LoVo (cell line): ENCODE results near the gene PIGU.
A peak's percentile ranks its signal among the peaks of the same experiment; 100 is the strongest.
"Not testable (repeated sequence)": the region's sequence is repeated elsewhere in the genome, so short reads cannot be mapped to it uniquely, and the experiment has no call there.

Experiments
- DNase-seq: peaks from one replicate; pipeline ENCODE4 v3.0.0-alpha.2; 2016; ENCODE audit warnings: low spot score

PIGU gene

DNA sequence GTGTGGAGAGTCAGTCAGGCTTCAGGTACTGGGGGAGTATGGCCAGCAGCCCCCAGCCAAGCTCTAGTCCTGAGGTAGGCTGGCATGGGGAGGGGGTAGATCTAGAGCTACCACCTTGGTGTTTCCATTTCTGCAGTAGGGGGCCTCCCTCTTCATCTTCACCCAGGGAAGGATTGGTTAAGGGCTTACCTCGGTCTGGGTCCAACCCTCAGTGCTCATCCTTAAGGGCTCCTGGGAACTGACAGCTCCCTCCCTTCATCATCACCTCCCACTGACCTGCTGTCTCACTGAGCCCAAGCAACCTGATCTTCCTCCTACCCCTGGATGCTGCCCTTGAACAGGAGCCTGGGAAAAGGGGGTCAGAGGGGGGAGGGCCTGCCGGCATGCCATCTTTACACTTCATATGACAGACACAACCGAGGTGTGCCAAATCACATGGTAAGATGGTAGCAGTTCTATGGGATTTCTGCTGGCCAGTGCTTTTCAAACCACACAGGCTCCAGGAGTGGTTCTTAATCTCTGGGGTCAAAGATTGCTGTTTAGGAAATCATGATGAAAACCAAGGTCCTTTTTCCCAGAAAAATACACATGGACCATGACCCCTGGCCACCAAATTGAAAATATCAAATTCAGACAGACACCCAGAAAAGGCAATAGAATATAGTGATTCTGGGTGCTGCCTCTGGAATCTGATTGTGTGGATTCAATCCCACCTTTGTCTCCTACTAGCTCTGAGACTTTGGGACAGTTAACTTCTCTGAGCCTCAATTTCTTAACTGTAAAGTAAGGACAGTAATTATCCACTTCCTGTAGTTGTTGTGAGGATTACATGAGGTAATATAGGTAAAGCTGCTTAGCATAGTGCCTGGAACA is 30.3 kb upstream of the PIGU start:
- DNase-seq = no peak

DNA sequence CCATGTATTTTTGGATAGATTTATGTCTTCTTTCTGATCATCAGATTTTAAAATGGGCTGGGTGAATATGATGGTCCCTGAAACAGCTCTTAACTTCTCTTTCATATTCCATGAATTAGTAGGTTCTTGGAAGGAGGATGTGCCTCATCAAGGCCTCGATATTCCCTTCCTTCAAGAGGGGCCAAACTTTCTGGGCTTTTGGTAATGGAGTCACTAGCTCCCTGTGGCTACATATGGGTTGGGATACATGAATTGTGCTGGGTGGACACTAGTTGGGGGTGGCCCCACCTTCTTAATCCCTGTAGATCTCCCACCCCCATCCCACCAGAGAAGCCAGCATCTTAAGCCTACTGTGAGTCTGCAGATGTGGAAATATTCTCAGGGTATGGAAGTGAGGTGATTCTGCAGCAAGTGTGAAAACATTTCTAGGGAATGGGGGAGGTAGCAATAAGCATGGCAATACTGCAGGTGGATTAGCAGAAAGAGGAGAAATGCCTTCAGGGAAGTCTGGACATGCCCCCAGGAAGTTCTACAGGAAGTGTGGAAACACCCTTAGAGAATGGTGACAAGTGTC is 29.5 kb upstream of the PIGU start:
- DNase-seq = no peak

DNA sequence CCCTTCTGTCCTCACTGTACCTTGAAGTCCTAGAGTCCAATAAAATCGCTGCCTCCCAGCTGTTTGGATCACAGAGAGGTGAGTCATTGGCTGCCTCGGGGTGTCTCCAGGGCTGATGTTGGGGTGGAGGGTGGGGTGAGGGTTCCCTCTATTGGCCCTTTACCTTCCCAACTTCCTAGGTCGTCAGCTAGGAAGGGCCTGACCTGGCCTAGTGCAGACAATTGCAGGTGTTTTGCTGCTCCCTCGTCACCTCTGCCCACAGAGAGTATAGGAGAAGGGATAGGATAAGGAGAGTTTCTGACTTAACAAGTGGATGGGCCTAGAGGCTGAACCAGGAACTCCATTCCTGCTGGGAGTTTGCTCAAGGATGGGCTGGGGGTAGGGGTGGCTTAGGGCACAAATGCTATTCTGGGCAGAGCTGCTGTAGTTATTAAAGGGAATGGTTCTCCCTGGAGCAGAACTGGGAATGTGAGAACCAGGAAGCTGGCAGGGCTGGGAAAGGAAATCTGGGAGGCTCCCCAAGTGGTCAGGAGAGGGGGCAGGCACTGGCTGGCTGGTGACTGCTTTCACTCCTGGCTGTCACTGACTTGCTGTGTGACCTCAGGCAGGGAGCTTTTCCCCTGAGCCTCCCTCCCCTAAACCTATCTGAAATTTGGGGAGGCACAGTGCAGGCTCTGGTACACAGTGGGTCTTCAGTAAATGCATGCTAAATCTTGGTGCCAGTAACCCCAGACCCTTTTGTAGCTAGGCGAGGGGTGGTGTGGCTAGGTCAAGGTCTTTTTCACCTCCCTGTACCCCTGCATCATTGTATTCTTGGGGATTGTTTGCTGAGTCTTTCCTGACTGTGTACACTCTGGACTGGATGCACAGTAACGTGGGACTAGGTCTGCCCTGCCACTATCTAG is 28.8 kb upstream of the PIGU start:
- DNase-seq = peak; percentile 56

DNA sequence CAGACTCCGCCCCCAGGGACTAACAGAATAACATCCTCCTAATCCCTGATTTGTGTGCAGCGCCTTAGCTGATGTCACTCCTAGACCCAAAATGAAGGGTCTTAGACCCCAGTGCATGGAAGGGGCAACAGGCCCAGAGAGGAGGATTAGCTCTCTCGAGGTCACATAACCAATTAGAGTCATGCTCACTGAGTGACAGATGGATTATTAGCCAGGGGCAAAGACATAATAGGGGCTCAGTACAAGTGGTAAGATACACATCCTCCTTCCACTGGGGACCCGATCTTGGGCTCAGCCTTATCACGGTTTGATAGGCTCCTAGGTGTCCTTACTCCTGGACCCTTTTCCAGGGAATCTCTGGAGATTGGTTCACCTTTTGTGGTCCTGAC is 28.1 kb upstream of the PIGU start:
- no peak for DNase-seq

DNA sequence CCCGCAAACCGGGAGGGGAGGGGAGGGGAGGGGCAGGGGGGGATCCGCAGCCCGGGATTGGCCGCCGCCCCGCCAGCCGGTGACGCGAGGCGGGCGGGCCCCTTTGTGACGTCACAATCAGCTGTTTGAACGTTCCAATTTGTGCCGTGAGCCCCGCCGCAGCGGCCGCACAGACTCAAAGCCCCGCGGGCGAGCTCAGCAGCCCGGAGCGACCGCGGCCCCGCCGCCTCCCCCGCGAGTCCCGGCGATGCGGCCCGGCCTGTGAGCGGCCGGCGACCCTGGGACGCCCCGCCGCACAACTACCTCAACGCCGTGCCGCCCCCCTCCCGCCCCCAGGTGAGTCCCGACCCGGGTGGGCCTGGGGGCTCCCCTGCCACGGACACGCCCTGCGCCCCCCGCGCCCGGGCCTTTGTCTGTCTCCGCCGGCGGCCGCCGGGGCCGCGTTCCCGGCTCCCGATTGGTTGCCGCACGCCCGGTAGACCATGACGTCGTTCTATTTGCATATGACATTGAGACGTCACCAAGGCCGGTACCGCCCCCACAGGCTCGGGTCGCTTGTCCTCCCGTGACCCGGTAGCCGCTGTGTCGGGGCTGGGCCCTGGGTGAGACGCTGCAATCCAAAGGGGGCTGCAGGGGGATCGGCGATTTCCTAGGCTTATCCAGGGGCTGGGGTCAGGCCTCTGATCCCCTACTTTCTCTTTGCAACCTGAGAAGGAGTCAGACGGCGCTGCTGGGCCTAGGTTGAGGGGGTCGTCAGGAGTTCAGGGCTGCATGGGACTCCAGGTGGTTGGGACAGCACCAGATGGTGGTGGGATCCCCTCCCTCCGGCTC is 27.5 kb upstream of the PIGU start, which contains the start of gene TP53INP2:
Gene TP53INP2, plus strand, starts transcription at position 168 of the 831 bp plus-strand sequence. CDS start 4,396 bp downstream, outside the sequence.
- peak; percentile 85 for DNase-seq

DNA sequence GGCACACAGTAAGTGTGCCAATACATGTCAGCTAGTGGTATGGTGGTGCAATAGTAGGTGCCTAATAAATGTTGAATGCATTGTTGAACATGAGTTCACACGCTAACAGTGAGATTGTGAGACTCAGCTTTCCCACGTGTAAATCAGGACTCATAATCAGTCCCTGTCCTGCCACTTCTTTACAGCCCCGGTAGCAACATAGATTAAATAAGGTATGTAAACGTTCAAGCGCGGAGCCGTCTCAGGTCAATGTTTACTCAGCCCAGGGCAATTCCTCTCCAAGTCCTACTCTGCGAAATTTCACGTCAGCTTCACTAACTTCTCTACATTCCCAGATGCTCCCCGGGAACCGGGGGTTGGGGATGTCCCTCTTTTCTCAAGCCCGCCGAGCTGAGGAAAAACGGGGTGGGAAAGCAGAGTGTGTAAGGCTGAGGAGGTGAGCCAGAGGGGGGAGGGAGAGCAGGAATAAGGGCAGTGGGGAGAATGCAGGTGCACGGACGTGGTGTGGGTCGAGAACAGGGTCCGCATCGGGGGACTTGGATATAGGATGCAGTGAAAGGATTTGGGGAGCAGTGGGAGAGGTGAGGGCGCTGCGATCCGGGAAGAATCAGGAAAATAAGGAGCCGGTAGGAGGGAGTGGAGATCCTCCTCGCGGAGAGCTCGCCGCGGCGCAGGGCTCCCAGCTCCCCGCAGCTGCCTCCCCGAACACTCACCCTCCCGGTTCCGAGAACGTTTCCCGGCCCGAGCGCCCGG is 26.7 kb upstream of the PIGU start:
- DNase-seq = no peak

DNA sequence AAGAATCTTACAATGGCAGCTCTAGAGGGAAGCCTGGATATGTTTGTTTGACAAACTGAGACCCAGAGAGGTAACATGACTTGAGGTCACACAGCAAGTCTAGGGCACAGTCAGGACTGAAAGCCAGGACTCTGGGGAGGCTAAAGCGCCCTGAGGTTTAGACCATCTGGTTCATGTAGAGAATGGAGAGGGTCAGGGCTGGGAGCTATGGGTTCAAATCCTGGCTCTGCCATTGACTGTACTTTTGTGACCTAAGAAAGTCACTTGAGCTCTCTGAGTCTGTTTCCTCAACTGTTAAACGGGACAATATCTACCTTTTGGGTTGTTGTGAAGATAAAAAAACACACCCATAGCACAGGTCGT is 26.1 kb upstream of the PIGU start:
- no peak for DNase-seq

DNA sequence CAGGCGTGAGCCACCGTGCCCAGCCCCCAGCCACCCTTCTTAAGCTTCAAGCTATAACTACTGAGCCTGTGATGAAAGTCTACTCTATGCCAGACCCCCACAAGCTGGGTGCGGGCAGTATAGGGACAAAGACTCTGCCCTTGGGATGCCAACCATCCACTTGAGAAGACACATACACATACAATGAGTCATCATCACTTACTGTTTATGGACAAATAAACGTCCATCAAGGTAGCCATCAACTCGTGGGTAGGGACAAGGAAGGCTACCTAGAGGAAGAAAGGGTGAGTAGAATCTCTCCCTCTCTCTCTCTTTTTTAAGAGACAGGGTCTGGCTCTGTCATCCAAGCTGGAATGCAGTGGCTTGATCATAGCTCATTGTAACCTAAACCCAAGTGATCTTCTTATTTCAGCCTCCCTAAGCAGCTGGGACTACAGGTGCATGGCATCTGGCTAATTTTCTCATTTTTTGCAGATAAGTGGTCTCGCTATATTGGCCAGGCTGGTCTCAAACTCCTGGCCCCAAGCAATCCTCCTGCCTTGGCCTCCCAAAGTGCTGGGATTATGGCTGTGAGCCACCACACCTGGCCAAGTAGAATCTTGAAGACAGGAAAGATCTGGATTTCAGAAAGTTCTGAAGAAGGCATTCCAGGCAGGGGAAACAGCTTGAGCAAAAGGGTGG is 24.7 kb upstream of the PIGU start:
- peak; percentile 68 for DNase-seq

DNA sequence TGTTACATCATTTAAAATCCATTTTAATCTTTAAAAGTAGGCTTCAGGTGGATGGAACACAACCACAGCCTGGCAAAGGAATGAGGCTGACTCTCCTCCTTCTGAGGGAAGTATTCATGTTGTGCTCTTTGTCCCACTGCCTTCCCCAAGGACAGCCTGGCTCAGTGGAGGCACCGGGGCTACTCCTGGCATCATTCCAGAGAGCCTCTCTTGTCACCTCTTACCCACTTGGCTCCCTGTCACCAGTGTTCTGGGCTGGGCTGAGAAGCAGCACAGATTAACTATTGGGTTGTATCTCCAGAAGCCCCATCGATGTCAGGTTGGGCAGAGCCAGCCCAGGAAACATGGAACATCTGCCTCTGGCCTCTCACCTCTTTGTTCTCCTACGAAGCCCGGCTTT is 16.5 kb upstream of the PIGU start:
- DNase-seq = no peak

DNA sequence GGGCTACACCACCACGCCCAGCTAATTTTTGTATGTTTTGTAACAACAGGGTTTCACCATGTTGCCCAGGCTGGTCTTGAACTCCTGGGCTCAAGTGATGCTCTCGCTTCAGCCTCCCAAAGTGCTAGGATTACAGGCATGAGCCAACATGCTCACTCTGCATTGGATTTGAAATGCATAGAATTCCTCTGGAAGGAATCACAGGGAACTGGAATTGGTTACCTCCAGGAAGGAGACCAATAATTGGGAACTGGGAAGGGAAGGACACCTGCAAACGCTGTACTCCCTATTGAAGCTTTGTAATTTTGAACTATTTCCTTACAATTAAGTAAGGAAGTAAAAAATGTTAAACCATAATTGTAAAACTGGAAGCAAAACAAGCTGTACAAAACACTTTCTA is 14.9 kb upstream of the PIGU start:
- DNase-seq = no peak

DNA sequence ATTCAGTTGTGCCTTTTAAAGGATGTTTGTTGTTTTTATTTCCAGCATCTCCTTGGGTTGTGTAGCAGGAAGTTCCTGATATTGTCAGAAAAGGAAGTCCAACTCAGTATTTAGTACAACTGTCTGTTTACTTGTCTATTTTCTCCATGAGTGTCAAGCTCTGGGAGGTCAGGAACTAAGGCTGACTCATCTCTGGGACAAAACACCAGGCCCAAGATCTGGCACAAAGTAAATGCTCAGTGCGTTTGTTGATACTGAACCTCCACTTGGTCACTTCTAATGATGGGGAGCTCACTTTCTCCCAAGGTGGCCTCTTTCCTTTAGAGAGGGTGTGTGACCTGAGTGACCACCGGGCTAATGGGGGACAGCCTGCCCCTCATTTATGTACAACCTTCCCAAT is 12.6 kb upstream of the PIGU start:
- DNase-seq = no peak

DNA sequence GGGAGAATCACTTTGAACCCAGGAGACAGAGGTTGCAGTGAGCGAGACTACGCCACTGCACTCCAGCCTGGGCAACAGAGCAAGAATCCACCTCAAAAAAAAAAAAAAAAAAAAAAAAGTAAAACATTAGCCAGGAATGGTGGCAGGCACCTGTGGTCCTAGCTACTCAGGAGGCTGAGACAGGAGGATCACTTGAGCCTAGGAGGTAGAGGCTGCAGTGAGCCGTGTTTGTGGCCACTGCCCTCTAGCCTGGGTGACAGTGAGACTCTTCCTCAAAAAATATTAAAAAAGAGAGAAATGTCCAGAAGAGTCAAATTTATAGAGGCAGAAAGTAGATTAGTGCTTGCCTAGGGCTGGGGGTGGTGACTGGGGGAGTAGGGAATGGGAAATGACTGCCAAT is 6.8 kb upstream of the PIGU start:
- no peak for DNase-seq

DNA sequence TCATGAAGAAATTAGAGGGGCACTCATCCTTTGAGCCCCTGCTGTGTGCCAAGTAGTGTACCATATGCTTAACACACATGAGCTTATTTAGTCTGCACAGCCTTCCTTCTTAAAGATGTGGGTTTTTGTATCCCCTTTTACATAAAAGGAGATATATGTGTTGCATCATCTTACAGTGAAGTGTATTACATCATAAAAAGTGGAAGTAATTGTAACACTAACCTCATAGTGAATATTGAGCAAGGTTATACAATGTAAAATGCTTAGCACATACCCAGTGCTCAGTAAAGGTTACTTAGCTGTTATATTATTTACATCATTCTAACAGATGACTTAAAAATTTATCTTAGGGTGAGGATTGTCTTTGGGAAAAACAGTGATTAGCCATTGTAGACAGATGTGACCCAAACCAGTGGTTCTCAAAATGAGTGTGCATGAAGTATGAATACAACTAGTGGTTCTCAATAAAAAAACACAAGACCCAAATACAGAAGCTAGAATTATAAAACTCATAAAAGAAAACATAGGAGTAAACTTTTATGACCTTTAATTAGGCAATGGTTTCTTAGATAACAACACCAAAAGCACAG is 3.8 kb upstream of the PIGU start:
- DNase-seq = no peak

DNA sequence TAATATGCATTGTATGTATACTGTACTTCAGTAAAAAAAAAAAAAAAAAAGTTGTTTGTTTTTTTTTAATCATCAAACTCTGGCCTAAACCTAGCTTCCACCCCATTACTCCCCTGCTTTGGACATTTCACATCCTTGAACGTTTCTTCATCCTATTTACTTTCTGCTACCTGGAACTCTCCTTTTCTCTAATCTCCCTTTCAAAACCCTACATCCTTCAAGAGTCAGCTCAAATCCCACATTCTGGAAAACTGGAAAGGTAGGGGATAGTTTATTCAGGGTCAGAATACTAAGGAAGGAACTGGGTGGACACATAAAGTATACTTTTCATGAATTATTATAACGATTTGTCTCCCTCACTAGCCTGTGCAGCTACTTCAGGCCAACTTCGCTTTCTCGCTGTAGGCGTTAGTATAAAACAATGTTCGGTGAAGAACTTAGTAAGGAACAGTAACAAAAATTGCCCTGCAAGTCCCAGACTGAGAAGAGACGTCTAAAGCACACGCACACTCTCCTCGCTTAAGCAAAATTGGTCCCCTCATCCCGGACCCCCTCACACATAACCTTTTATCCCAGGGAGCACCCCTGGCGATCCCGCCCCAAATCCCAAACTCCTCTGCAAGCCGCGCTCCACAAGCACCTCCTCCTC is 775 bp downstream of the PIGU start:
- DNase-seq = peak; percentile 5

DNA sequence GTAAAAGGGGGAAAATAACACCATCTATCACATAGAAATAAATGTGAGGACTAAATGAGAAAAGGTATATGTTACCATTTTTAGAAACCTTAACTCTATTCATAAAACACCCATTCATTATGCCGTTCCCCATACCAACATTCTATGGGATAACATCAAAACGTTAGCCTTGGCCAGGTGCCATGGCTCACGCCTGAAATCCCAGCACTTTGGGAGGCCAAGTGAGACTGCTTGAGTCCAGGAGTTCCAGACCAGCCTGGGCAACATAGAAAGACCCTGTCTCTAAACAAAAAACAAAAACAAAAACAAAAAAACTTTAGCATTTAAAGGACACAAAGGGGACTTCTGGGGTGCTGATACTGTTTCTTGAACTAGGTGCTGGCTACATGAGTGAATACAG is 1.3 kb downstream of the PIGU start:
- no peak for DNase-seq

DNA sequence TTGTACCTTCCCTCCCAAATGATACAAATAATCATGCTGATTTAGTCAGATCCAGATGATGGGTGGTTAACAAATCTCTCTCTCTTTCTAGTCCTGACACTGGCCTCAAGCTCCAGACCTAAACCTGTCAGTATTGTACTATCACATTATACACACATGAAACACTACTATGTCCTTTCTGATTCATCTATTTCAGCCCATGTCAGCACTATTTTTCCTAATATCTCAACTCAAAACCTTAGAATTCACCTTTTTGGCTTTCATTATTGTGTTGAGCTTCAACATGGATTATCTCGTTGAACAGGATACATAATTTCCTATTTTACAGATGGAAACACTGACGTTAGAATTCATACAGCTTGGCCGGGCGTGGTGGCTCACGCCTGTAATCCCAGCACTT is 3.5 kb downstream of the PIGU start:
- DNase-seq = no peak

DNA sequence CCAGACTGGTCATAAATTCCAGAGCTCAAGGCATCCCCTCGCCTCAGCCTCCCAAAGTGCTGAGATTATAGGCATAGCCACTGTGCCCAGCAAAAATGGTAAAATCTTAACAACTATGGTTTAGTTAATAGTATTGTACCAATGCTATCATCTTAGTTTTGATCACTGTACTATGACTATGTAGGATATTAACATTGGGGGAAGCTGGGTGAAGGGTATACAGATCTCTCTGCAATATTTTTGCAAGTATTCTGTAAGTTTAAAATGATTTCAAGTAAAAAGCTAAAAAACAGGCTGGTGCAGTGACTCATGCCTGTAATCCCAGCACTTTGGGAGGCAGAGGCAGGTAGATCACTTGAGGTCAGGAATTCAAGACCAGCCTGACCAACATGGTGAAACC is 7.8 kb downstream of the PIGU start:
- no peak for DNase-seq

DNA sequence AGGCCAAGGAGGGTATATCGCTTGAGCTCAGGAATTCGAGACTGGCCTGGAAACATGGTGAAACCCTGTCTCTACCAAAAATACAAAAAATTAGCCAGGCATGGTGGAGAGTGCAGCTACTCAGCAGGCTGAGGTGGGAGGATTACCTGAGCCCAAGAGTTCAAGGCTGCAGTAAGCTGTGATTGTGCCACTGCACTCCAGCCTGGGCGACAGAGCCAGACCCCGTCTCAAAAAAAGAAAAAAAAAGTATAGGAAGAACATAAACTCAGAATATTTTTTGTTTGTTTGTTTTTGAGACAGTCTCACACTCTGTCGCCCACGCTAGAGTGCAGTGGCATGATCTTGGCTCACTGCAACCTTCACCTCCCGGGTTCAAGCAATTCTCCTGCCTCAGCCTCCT is 12.1 kb downstream of the PIGU start:
- DNase-seq = not testable (repeated sequence)

DNA sequence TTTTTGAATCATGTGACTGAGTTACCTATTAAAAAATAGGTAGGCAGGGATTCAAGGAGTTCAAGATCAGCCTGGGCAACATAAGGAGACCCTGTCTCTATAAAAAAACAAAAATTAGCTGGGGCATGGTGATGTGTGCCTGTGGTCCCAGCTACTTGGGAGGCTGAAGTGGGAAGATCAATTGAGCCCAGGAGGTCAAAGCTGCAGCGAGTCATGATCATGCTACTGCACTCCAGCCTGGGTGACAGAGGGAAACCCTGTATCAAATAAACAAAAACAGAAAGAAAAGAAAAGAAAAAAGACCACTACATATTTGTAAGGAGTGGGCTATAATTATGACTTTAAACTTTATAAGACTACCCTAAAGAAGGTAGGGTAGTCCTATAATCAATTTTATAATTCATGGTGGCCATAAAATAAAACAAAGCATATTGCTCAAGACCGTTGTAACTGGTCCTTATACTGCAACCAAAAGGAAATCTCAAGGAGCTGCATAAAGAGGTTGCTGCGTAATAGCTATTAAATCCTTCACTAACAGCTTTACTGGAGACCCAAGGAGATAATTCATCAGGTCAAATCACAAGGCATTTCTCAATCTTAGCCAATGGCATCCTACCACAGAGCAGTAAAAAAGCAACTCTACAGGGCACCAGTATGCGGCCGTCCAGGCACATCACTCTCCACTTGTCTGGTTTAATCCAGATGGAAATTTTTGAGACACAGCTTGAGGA is 13.5 kb downstream of the PIGU start:
- DNase-seq = no peak
